Measurements from ENCODE around the gene IQSEC1.

The IQSEC1 gene

DNA sequence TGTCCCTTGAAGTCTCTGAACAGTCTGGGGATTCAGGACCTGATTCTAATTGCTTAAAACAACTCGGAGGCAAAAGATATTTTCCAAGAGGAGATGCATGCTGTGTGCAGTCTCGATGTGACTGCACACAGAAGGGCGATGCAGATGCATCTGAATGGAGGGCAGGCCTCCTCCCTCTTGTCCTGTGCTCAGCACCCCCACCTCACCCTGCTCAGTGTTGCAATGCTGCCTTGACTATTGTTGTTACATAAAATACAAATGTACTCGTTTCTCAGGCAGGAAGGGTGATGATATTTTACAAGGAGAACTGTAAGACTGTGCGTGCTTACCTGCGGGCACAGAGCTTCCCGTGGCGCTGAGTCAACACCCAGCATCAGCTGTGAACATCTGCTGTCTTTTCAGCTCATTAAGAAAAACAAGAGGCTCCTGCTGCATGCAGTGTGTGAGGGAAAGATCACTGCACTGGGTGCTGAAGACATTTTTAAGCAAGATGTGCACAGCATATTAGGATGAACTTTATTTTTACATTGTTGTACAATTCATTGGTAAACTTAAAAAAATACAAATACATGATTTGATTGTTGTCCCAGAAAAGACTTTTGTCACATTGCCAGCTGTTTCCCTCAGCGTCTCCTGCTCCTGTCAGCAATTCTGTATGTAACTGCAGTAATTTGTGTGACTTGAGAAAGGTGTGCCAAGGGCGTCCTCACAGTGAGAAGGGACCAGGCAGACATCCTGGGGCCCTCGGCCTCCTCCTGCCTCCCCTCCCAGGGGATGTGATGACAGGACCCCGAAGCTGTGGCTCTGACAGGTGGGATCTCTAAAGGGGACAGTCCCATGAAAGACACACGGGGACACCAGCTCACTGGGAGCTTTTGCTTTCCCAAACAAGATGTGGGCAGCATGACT lies 175.6 kb downstream of the IQSEC1 start:
- H3K79me1 ChIP-seq (ENCODE audit: low read depth, low read length) = no peaks in the 10 kb centered on the region
- no peak overlapping the region for H4K8ac ChIP-seq (ENCODE audit: low read depth, low read length)
- H2AFZ ChIP-seq (ENCODE audit: low read length) = no peak overlapping the region
- no peak overlapping the region for H4K91ac ChIP-seq (ENCODE audit: low read depth, low read length, poor library complexity)
- H3K14ac ChIP-seq (ENCODE audit: low read length) = no peak overlapping the region
- DNase-seq (ENCODE audit: low spot score) = no peak
- H3K9me3 ChIP-seq (replicated peaks in 1 of 2; ENCODE audit: control insufficient read depth in 2 of 2, insufficient read depth in 1 of 2, low read depth in 1 of 2, low read length in 2 of 2) = no peaks in the 10 kb centered on the region
- H3K23ac ChIP-seq (ENCODE audit: low read depth, low read length, poor library complexity) = no peak overlapping the region
- H2BK15ac ChIP-seq (ENCODE audit: low read length) = no peak overlapping the region
- H3K27ac ChIP-seq (replicated peaks; ENCODE audit: low read length) = no peak overlapping the region
- H3K4me1 ChIP-seq (ENCODE audit: control insufficient read depth in 2 of 2, insufficient read depth in 1 of 2, low read depth in 1 of 2, low read length in 2 of 2) = peaks cover 2 to 8% of the 10 kb centered on the region in 2 donors
- H2AK5ac ChIP-seq (ENCODE audit: low read depth, low read length) = no peak overlapping the region
- H2BK120ac ChIP-seq (ENCODE audit: low read depth, low read length) = no peak overlapping the region
- H3K18ac ChIP-seq (ENCODE audit: low read length) = no peak overlapping the region
- H3K27me3 ChIP-seq (ENCODE audit: control insufficient read depth in 3 of 3, insufficient read depth in 3 of 3, low read depth in 1 of 3, low read length in 3 of 3) = no peaks in the 10 kb centered on the region
- no peak overlapping the region for H3K4ac ChIP-seq (ENCODE audit: low read length)
- H3K36me3 ChIP-seq (replicated peaks in 1 of 2; ENCODE audit: control insufficient read depth in 2 of 2, insufficient read depth in 2 of 2, low read length in 2 of 2) = peaks cover 9 to 41% of the 10 kb centered on the region in 2 donors
- H3K4me3 ChIP-seq (ENCODE audit: low read length in 2 of 2) = no peak overlapping the region
- H2BK12ac ChIP-seq (ENCODE audit: low read length) = no peak overlapping the region
- no peak overlapping the region for H3K9ac ChIP-seq (ENCODE audit: low read depth, low read length, poor library complexity)
- WGBS, 2 donors (ENCODE audit: extremely low coverage in 2 of 2, insufficient read length in 2 of 2, insufficient replicate concordance in 1 of 2) = no CpG with 5 or more reads among the region's 13 CpGs
- no peak overlapping the region for H2BK5ac ChIP-seq (ENCODE audit: low read length)
- H3K4me2 ChIP-seq (ENCODE audit: insufficient read depth, low read length, poor library complexity, severe bottlenecking) = no peak overlapping the region

DNA sequence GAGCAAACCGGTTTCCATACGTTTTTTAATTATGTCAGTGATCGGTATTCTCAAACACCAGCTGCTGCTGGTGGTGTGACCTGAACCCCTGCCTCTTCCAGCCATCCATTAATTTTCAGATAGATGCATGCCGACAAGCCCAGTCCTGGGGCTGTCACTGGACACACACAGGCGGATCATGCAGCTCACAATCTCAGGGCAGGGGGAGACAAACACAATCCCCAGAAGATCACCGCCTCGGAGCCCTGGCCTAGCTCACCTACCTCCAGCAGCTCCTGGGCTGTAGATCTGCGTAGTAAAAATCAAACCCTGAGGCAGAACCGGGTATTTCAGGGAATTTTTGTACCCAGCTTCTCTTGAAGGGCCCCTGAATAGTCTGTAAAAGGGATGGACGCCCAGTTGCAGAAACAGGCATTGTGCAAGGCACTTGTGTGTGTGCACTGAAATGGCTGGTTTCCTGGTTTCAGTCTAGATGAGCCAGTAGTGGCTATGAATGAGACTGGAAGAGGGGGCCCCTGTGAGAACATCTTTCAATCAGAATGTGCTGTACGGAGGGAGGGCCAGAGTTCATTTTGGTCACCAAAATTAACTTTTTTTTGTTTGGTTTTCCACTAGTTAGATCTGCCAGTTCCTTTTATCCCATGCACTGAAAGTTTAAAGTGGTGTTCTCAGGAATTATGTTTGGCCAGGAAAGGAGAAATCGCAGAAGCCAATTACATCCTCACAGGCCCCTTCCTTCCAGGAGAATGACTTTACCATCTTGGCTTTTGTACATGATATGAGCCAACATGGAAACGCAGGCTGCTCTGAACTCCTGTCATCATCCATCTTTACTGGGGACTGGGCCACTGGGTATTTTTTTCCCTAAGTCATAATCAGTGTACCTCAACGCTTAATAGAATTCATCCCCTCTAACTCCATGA lies 176.9 kb downstream of the IQSEC1 start:
- H2BK12ac ChIP-seq (ENCODE audit: low read length) = no peak overlapping the region
- no peak overlapping the region for H2BK5ac ChIP-seq (ENCODE audit: low read length)
- no peaks in the 10 kb centered on the region for H3K27me3 ChIP-seq (ENCODE audit: control insufficient read depth in 3 of 3, insufficient read depth in 3 of 3, low read depth in 1 of 3, low read length in 3 of 3)
- no peak overlapping the region for H3K4me3 ChIP-seq (ENCODE audit: low read length in 2 of 2)
- no peak overlapping the region for H3K14ac ChIP-seq (ENCODE audit: low read length)
- no peak overlapping the region for H2BK120ac ChIP-seq (ENCODE audit: low read depth, low read length)
- peaks cover 6 to 11% of the 10 kb centered on the region in 2 donors for H3K4me1 ChIP-seq (ENCODE audit: control insufficient read depth in 2 of 2, insufficient read depth in 1 of 2, low read depth in 1 of 2, low read length in 2 of 2)
- H3K4me2 ChIP-seq (ENCODE audit: insufficient read depth, low read length, poor library complexity, severe bottlenecking) = no peak overlapping the region
- no peak overlapping the region for H3K18ac ChIP-seq (ENCODE audit: low read length)
- no CpG with 5 or more reads among the region's 14 CpGs for WGBS, 2 donors (ENCODE audit: extremely low coverage in 2 of 2, insufficient read length in 2 of 2, insufficient replicate concordance in 1 of 2)
- H3K23ac ChIP-seq (ENCODE audit: low read depth, low read length, poor library complexity) = no peak overlapping the region
- no peak overlapping the region for H4K8ac ChIP-seq (ENCODE audit: low read depth, low read length)
- no peak overlapping the region for H3K9ac ChIP-seq (ENCODE audit: low read depth, low read length, poor library complexity)
- no peak overlapping the region for H3K4ac ChIP-seq (ENCODE audit: low read length)
- H3K27ac ChIP-seq (replicated peaks; ENCODE audit: low read length) = no peak overlapping the region
- peaks cover 9 to 28% of the 10 kb centered on the region in 2 donors for H3K36me3 ChIP-seq (replicated peaks in 1 of 2; ENCODE audit: control insufficient read depth in 2 of 2, insufficient read depth in 2 of 2, low read length in 2 of 2)
- H2AFZ ChIP-seq (ENCODE audit: low read length) = no peak overlapping the region
- no peak overlapping the region for H4K91ac ChIP-seq (ENCODE audit: low read depth, low read length, poor library complexity)
- H3K79me1 ChIP-seq (ENCODE audit: low read depth, low read length) = no peaks in the 10 kb centered on the region
- DNase-seq (ENCODE audit: low spot score) = no peak
- H2BK15ac ChIP-seq (ENCODE audit: low read length) = no peak overlapping the region
- H2AK5ac ChIP-seq (ENCODE audit: low read depth, low read length) = no peak overlapping the region
- H3K9me3 ChIP-seq (replicated peaks in 1 of 2; ENCODE audit: control insufficient read depth in 2 of 2, insufficient read depth in 1 of 2, low read depth in 1 of 2, low read length in 2 of 2) = no peaks in the 10 kb centered on the region

DNA sequence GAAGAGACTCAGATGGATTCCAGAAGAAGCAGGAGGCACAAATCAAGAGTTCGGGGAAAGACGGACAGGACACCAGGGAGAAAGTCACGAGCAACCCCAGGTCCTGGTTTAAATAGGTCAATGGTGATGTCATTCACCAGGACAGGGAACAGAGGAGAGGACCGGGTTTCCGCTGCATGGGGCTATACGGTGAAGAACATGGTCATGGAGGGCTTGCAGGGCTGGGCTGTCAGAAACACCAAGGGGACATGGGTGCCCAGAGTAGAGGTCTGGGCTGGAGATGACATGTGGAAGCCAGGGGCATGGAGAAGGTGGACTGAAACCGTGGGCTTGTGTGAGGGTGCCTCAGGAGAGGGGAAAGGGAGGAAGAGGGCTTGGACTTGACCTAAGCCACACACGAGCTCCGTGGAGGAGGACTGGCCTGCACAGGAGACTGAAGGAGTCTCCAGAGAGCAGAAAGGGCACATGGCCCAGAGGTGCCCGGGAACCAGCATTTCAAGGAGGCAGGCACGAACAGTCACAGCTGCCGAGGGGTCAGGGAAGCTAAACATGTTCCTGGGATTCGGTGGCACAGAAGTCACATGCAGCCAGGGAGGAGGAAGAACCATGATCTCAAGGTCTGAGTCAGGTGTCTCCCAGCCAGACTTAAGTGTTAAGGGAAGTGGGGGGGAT lies 177.7 kb downstream of the IQSEC1 start:
- Histone ChIP-seq H2AK5ac (ENCODE audit: low read depth, low read length) (no peak overlapping the region), H2BK120ac (ENCODE audit: low read depth, low read length) (no peak overlapping the region), H3K9me3 (replicated peaks in 1 of 2; ENCODE audit: control insufficient read depth in 2 of 2, insufficient read depth in 1 of 2, low read depth in 1 of 2, low read length in 2 of 2) (no peaks in the 10 kb centered on the region), H3K27ac (replicated peaks; ENCODE audit: low read length) (no peak overlapping the region), H3K4ac (ENCODE audit: low read length) (no peak overlapping the region), H3K36me3 (replicated peaks in 1 of 2; ENCODE audit: control insufficient read depth in 2 of 2, insufficient read depth in 2 of 2, low read length in 2 of 2) (peaks cover 7 to 23% of the 10 kb centered on the region in 2 donors), H2BK12ac (ENCODE audit: low read length) (no peak overlapping the region), H3K18ac (ENCODE audit: low read length) (no peak overlapping the region), H4K8ac (ENCODE audit: low read depth, low read length) (no peak overlapping the region), H3K9ac (ENCODE audit: low read depth, low read length, poor library complexity) (no peak overlapping the region), H4K91ac (ENCODE audit: low read depth, low read length, poor library complexity) (no peak overlapping the region), H3K27me3 (ENCODE audit: control insufficient read depth in 3 of 3, insufficient read depth in 3 of 3, low read depth in 1 of 3, low read length in 3 of 3) (peaks cover 0 to 6% (median 2%) of the 10 kb centered on the region in 3 experiments), H2BK5ac (ENCODE audit: low read length) (no peak overlapping the region), H3K14ac (ENCODE audit: low read length) (no peak overlapping the region), H3K4me1 (ENCODE audit: control insufficient read depth in 2 of 2, insufficient read depth in 1 of 2, low read depth in 1 of 2, low read length in 2 of 2) (peaks cover 6 to 11% of the 10 kb centered on the region in 2 donors), H3K79me1 (ENCODE audit: low read depth, low read length) (no peaks in the 10 kb centered on the region), H3K23ac (ENCODE audit: low read depth, low read length, poor library complexity) (no peak overlapping the region), H2BK15ac (ENCODE audit: low read length) (no peak overlapping the region), H3K4me3 (ENCODE audit: low read length in 2 of 2) (no peak overlapping the region), H3K4me2 (ENCODE audit: insufficient read depth, low read length, poor library complexity, severe bottlenecking) (no peak overlapping the region), H2AFZ (ENCODE audit: low read length) (no peak overlapping the region)
- DNase-seq (ENCODE audit: low spot score) = no peak
- no CpG with 5 or more reads among the region's 13 CpGs for WGBS, 2 donors (ENCODE audit: extremely low coverage in 2 of 2, insufficient read length in 2 of 2, insufficient replicate concordance in 1 of 2)
